PFSK-1 (cell line): ENCODE data around the gene FBLIM1.

Source experiments
- FOXP2 ChIP-seq: optimal IDR thresholded peaks from 2 replicates; pipeline ENCODE3; 2011; ENCODE audit warnings: borderline replicate concordance, control low read depth, inconsistent platforms; ENCODE audit not compliant: insufficient read depth; ENCODE audit errors: extremely low read length, extremely low read depth
- POLR2AphosphoS5 ChIP-seq: IDR thresholded peaks from 2 replicates; pipeline ENCODE4 v1.6.1; 2012; ENCODE audit warnings: low read depth, mild to moderate bottlenecking, control low read depth, low read length, moderate library complexity
- REST ChIP-seq, 2 experiments: IDR thresholded peaks; 2 replicates each; pipeline versions ENCODE4 v1.6.1 to v1.8.0; 2011 to 2012; ENCODE audit warnings: low read depth in 2 of 2, low read length in 2 of 2, control low read depth in 1 of 2, inconsistent platforms in 1 of 2, mild to moderate bottlenecking in 1 of 2, moderate library complexity in 1 of 2; ENCODE audit not compliant: insufficient read depth in 1 of 2
- SIN3A ChIP-seq: IDR thresholded peaks from 2 replicates; pipeline ENCODE4 v1.6.1; 2012; ENCODE audit warnings: mild to moderate bottlenecking, low read length, moderate library complexity, borderline replicate concordance; ENCODE audit not compliant: insufficient read depth
- TAF1 ChIP-seq: IDR thresholded peaks from 2 replicates; pipeline ENCODE4 v1.6.1; 2012; ENCODE audit warnings: low read length, control low read depth, borderline replicate concordance; ENCODE audit not compliant: insufficient read depth

DNA sequence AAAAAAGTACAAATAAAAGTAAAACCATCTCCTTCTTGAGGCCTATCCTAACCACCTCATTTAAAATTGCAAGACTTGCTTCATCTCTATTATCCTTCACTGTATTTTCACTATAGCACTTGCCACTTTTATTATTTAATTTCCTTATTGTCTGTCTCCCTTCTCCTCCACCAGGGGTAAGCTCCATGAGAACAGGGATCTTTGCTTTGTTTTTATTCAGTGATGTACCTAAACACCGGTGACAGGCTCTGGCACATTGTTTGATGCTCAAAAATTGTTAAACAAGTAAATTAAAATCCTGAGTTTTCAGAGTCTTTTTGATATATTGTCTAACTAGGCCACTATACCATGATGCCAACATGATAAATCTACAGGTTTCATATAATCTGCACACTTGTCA lies 71.7 kb downstream of the FBLIM1 start:
- TF ChIP-seq POLR2AphosphoS5 (no peak), SIN3A (no peak), TAF1 (no peak), REST (IDR thresholded peaks at IDR 0.05; ENCODE audit: insufficient read depth in 1 of 2, low read depth in 2 of 2, low read length in 2 of 2) (no peak), FOXP2 (no peak)
